GM12878 (cell line): ENCODE data around the gene CUL9.

Source experiments
- BCL3 ChIP-seq: IDR thresholded peaks from 2 replicates; pipeline ENCODE4 v1.6.1; 2011; ENCODE audit warnings: borderline replicate concordance, low read depth, mild to moderate bottlenecking, moderate library complexity, low read length; ENCODE audit not compliant: insufficient read depth, poor library complexity, severe bottlenecking
- CTCF ChIP-seq, 3 experiments: IDR thresholded peaks in 2 of 3; conservative IDR thresholded peaks in 1 of 3; 2 replicates each; pipeline ENCODE4 v1.5.1; 2011; ENCODE audit warnings: low read depth in 3 of 3, low read length in 3 of 3, mild to moderate bottlenecking in 3 of 3, control low read depth in 2 of 3, moderate library complexity in 2 of 3, inconsistent platforms in 1 of 3, mixed read lengths in 1 of 3; ENCODE audit not compliant: control insufficient read depth in 2 of 3, insufficient read depth in 1 of 3; ENCODE audit errors: extremely low read depth in 1 of 3
- MAX ChIP-seq: IDR thresholded peaks from 2 replicates; pipeline ENCODE4 v1.6.1; 2012; ENCODE audit warnings: low read depth, low read length, improper control_type of control experiment
- PAX5 ChIP-seq: IDR thresholded peaks from 2 replicates; pipeline ENCODE4 v1.6.1; 2011; ENCODE audit warnings: low read depth, low read length, borderline replicate concordance
- POU2F2 ChIP-seq: IDR thresholded peaks from 3 replicates; pipeline ENCODE4 v1.6.1; 2011; ENCODE audit warnings: low read depth, mild to moderate bottlenecking, low read length, borderline replicate concordance
- RCOR1 ChIP-seq: conservative IDR thresholded peaks from 2 replicates; pipeline ENCODE4 v1.6.1; 2012; ENCODE audit warnings: low read depth, low read length, improper control_type of control experiment
- SIX5 ChIP-seq: IDR thresholded peaks from 2 replicates; pipeline ENCODE4 v1.6.1; 2011; ENCODE audit warnings: mild to moderate bottlenecking, low read depth, low read length, moderate library complexity; ENCODE audit not compliant: severe bottlenecking
- YY1 ChIP-seq: IDR thresholded peaks from 2 replicates; pipeline ENCODE4 v1.6.1; 2011; ENCODE audit warnings: low read depth, mild to moderate bottlenecking, low read length

GRCh38 chr6:43178150-43178549 is 3.8 kb upstream of the CUL9 start:
- TF ChIP-seq MAX (no peak), CTCF (IDR thresholded peaks at IDR 0.05 in 2 of 3, conservative IDR thresholded peaks at IDR 0.05 in 1 of 3; ENCODE audit: control insufficient read depth in 2 of 3, extremely low read depth in 1 of 3, insufficient read depth in 1 of 3, low read depth in 3 of 3, low read length in 3 of 3) (no peak), PAX5 (no peak), BCL3 (no peak), YY1 (no peak), RCOR1 (no peak), SIX5 (no peak), POU2F2 (no peak)
